ENCODE results near the gene PKP2.

GRCh38 chr12:32777691-32778175, 118.8 kb downstream of the PKP2 start:
- no peak for TF ChIP-seq NFIC (IDR thresholded peaks at IDR 0.05)
- no peak for TF ChIP-seq CTCF (IDR thresholded peaks at IDR 0.05 in 2 of 3, conservative IDR thresholded peaks at IDR 0.05 in 1 of 3; ENCODE audit: insufficient read depth in 2 of 3, low read depth in 1 of 3, low read length in 3 of 3)
- TF ChIP-seq RFX5 (IDR thresholded peaks at IDR 0.05; ENCODE audit: low read depth, low read length), result no peak
- TF ChIP-seq ZBED1 (IDR thresholded peaks at IDR 0.05), result no peak
- TF ChIP-seq TRIM24 (IDR thresholded peaks at IDR 0.05), result no peak
- TF ChIP-seq TCF3 (CRISPR knock-in tag; IDR thresholded peaks at IDR 0.05), result no peak
- TF ChIP-seq POLR2AphosphoS5 (IDR thresholded peaks at IDR 0.05; ENCODE audit: control insufficient read depth, insufficient read depth, low read depth, low read length), result no peak
- TF ChIP-seq ATF3 (IDR thresholded peaks at IDR 0.05), result no peak
- no peak for TF ChIP-seq ATF3 (CRISPR knock-in tag; conservative IDR thresholded peaks at IDR 0.05)
- no peak for TF ChIP-seq ZBTB8A (IDR thresholded peaks at IDR 0.05; ENCODE audit: partially characterized antibody)
- TF ChIP-seq ZNF384 (IDR thresholded peaks at IDR 0.05; ENCODE audit: low read depth, low read length), result no peak
- TF ChIP-seq PYGO2 (tag; IDR thresholded peaks at IDR 0.05), result no peak
- no peak for TF ChIP-seq NFE2L1 (tag; IDR thresholded peaks at IDR 0.05; ENCODE audit: borderline replicate concordance, low read depth)
- TF ChIP-seq POLR2A (conservative IDR thresholded peaks at IDR 0.05), result no peak
- no peak for TF ChIP-seq ZNF785 (CRISPR knock-in tag; IDR thresholded peaks at IDR 0.05)
